ENCODE results near the gene YOD1.

YOD1 gene

GRCh38 chr1:207021139-207021861 is 29.7 kb downstream of the YOD1 start:
- no peak for TF ChIP-seq SIN3A (IDR thresholded peaks at IDR 0.05; ENCODE audit: borderline replicate concordance, insufficient read depth, low read length)
- TF ChIP-seq FOXP2 (optimal IDR thresholded peaks at IDR 0.05; ENCODE audit: borderline replicate concordance, extremely low read depth, extremely low read length, insufficient read depth): no peak
- no peak for TF ChIP-seq POLR2AphosphoS5 (IDR thresholded peaks at IDR 0.05; ENCODE audit: low read depth, low read length)
- TF ChIP-seq REST (IDR thresholded peaks at IDR 0.05; ENCODE audit: insufficient read depth in 1 of 2, low read depth in 2 of 2, low read length in 2 of 2): no peak
- TF ChIP-seq TAF1 (IDR thresholded peaks at IDR 0.05; ENCODE audit: borderline replicate concordance, insufficient read depth, low read length): no peak

GRCh38 chr1:207020709-207021107 is 30.3 kb downstream of the YOD1 start:
- TF ChIP-seq REST (IDR thresholded peaks at IDR 0.05; ENCODE audit: insufficient read depth in 1 of 2, low read depth in 2 of 2, low read length in 2 of 2) (no peak), SIN3A (IDR thresholded peaks at IDR 0.05; ENCODE audit: borderline replicate concordance, insufficient read depth, low read length) (no peak), TAF1 (IDR thresholded peaks at IDR 0.05; ENCODE audit: borderline replicate concordance, insufficient read depth, low read length) (no peak), FOXP2 (optimal IDR thresholded peaks at IDR 0.05; ENCODE audit: borderline replicate concordance, extremely low read depth, extremely low read length, insufficient read depth) (no peak), POLR2AphosphoS5 (IDR thresholded peaks at IDR 0.05; ENCODE audit: low read depth, low read length) (no peak)

GRCh38 chr1:207020065-207020708 is 30.8 kb downstream of the YOD1 start:
- TF ChIP-seq FOXP2 (optimal IDR thresholded peaks at IDR 0.05; ENCODE audit: borderline replicate concordance, extremely low read depth, extremely low read length, insufficient read depth) (no peak), SIN3A (IDR thresholded peaks at IDR 0.05; ENCODE audit: borderline replicate concordance, insufficient read depth, low read length) (no peak), TAF1 (IDR thresholded peaks at IDR 0.05; ENCODE audit: borderline replicate concordance, insufficient read depth, low read length) (no peak), REST (IDR thresholded peaks at IDR 0.05; ENCODE audit: insufficient read depth in 1 of 2, low read depth in 2 of 2, low read length in 2 of 2) (no peak)

- TF ChIP-seq SIN3A (IDR thresholded peaks at IDR 0.05; ENCODE audit: borderline replicate concordance, insufficient read depth, low read length) (no peak), TAF1 (IDR thresholded peaks at IDR 0.05; ENCODE audit: borderline replicate concordance, insufficient read depth, low read length) (no peak), REST (IDR thresholded peaks at IDR 0.05; ENCODE audit: insufficient read depth in 1 of 2, low read depth in 2 of 2, low read length in 2 of 2) (no peak), FOXP2 (optimal IDR thresholded peaks at IDR 0.05; ENCODE audit: borderline replicate concordance, extremely low read depth, extremely low read length, insufficient read depth) (no peak), POLR2AphosphoS5 (IDR thresholded peaks at IDR 0.05; ENCODE audit: low read depth, low read length) (no peak)
Measured at GRCh38 chr1:207019661-207020060, 31.3 kb downstream of the YOD1 start.
